Stimulated activated naive CD8-positive, alpha-beta T cell treated with anti-CD3 and anti-CD28 coated beads, Interleukin-15, Interleukin-2, amounts not matched to agents 100 ng/mL and 50 ng/mL, for 24 hours (primary cell): Measurements from ENCODE around the gene GRIP2.

ENCODE experiments used
- H3K27ac Mint-ChIP-seq: one replicate; pipeline ENCODE4 v1.8.0; 2021; ENCODE audit warnings: mild to moderate bottlenecking, mixed read lengths
- H3K27me3 Mint-ChIP-seq: one replicate; pipeline ENCODE4 v1.8.0; 2021; ENCODE audit warnings: mixed read lengths
- H3K36me3 Mint-ChIP-seq: one replicate; pipeline ENCODE4 v1.8.0; 2021; ENCODE audit warnings: low read depth, mixed read lengths
- H3K4me1 Mint-ChIP-seq: one replicate; pipeline ENCODE4 v1.8.0; 2021; ENCODE audit warnings: low read depth, mixed read lengths
- H3K4me3 Mint-ChIP-seq: one replicate; pipeline ENCODE4 v1.8.0; 2021; ENCODE audit warnings: mild to moderate bottlenecking, mixed read lengths
- H3K9me3 Mint-ChIP-seq: one replicate; pipeline ENCODE4 v1.8.0; 2021; ENCODE audit warnings: mixed read lengths

GRIP2 gene

DNA sequence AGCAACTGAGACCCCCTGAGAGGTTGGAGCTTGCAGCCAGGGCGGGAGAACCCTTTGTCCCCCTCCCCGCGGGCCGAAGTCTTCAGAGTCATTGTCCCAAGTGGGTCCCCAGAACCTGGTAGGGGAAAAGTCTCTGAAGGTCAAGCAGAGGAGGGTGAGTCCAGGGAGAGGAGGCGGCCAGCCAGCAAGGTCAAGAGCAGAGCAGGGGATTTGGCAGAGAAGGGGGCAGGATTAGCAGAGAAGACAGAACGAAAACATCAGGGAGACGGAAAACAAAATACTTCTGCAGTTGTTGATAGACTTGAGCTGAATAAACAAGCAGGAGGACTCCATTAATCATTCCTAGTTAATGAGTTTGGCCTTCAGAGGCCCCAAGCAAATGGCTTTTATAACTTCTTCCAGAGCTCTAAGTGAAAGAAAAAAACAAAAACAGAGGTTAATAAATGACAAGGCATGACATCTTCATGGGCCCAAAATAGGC lies 66.7 kb downstream of the GRIP2 start:
- Mint-ChIP-seq H3K36me3 (peaks cover 69% of the 10 kb centered on the region), H3K4me3 (no peak overlapping the region), H3K27ac (no peak overlapping the region), H3K27me3 (no peaks in the 10 kb centered on the region), H3K9me3 (no peaks in the 10 kb centered on the region), H3K4me1 (peaks cover 6% of the 10 kb centered on the region)

DNA sequence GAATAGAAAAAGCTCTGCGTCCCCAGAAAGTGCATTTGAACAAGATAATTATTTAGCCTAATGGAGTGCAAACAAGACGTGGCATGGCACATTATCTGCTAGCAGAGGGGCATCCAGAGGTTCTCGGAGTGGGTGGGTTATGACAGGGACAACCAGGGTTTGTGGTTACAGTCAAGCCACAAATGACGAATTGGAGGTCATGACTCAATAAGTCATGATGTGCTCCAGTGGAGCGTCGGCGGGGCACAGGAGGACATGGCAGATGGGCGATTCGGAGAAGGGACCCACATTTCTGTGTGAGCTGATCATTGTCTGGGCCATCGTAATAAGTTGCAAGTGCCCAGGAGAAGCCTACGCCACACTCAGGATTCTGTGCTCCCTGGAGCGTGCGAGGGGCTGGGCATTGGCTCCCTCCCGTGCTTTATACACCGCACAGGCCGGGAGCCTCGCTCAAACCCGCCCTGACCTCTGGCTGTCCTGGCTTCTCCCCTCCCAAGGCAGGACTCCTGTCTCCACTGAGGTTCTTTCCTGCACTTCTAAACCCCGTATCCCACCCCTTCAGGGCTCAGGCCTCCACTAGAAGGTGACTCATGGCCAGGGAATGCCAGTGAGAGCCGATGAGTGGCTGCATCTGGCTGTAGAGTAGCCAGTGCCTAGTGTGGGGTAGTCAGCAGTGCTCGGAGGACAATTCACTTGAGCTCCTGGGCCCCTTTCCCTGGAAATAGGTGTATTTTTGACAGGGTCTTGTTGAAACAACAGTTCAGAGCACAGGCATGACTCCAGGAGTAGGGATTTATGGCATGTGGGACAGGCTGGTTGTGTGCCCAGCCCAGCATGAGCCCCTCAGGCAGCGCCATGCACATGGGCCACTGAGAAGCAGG lies 67.4 kb downstream of the GRIP2 start:
- no peaks in the 10 kb centered on the region for H3K9me3 Mint-ChIP-seq
- no peaks in the 10 kb centered on the region for H3K27me3 Mint-ChIP-seq
- H3K27ac Mint-ChIP-seq: peak overlapping the region; percentile 55
- peaks cover 6% of the 10 kb centered on the region for H3K4me1 Mint-ChIP-seq
- H3K4me3 Mint-ChIP-seq: no peak overlapping the region
- H3K36me3 Mint-ChIP-seq: peaks cover 67% of the 10 kb centered on the region

GRCh38 chr3:14471690-14472089 lies 68.5 kb downstream of the GRIP2 start:
- Mint-ChIP-seq H3K36me3 (peaks cover 66% of the 10 kb centered on the region), H3K4me3 (no peak overlapping the region), H3K27me3 (no peaks in the 10 kb centered on the region), H3K27ac (no peak overlapping the region), H3K9me3 (no peaks in the 10 kb centered on the region), H3K4me1 (peaks cover 6% of the 10 kb centered on the region)

DNA sequence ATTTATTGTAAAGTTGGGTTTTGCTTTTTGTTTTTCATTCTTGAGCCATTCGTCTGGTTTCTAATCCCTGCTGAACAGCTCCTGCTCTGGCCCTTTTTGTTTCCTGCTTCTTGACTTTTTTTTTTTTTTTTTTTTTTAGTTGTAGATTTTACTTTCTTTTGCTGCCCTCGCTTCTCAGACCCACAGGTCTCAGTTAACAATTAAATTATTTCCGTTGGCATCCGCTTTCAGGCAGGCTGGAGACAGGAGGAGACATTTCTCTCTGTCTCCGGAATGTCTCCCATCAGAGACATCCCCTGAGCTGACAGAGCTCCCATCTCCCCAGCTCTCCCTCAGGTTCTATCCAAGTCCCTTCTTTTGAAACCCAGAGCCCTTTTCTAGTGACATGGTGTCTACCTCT lies 69.1 kb downstream of the GRIP2 start:
- Mint-ChIP-seq H3K36me3 (peaks cover 62% of the 10 kb centered on the region), H3K4me3 (no peak overlapping the region), H3K27me3 (no peaks in the 10 kb centered on the region), H3K27ac (no peak overlapping the region), H3K4me1 (peaks cover 6% of the 10 kb centered on the region), H3K9me3 (no peaks in the 10 kb centered on the region)

- peaks cover 60% of the 10 kb centered on the region for H3K36me3 Mint-ChIP-seq
- H3K4me3 Mint-ChIP-seq: no peak overlapping the region
- no peaks in the 10 kb centered on the region for H3K27me3 Mint-ChIP-seq
- H3K4me1 Mint-ChIP-seq: peaks cover 6% of the 10 kb centered on the region
- no peaks in the 10 kb centered on the region for H3K9me3 Mint-ChIP-seq
- no peak overlapping the region for H3K27ac Mint-ChIP-seq
Observed at GRCh38 chr3:14470461-14470860, 69.7 kb downstream of the GRIP2 start.

- H3K27ac Mint-ChIP-seq: no peak overlapping the region
- peaks cover 51% of the 10 kb centered on the region for H3K36me3 Mint-ChIP-seq
- H3K27me3 Mint-ChIP-seq: no peaks in the 10 kb centered on the region
Observed at GRCh38 chr3:14468621-14468981, 71.5 kb downstream of the GRIP2 start.

DNA sequence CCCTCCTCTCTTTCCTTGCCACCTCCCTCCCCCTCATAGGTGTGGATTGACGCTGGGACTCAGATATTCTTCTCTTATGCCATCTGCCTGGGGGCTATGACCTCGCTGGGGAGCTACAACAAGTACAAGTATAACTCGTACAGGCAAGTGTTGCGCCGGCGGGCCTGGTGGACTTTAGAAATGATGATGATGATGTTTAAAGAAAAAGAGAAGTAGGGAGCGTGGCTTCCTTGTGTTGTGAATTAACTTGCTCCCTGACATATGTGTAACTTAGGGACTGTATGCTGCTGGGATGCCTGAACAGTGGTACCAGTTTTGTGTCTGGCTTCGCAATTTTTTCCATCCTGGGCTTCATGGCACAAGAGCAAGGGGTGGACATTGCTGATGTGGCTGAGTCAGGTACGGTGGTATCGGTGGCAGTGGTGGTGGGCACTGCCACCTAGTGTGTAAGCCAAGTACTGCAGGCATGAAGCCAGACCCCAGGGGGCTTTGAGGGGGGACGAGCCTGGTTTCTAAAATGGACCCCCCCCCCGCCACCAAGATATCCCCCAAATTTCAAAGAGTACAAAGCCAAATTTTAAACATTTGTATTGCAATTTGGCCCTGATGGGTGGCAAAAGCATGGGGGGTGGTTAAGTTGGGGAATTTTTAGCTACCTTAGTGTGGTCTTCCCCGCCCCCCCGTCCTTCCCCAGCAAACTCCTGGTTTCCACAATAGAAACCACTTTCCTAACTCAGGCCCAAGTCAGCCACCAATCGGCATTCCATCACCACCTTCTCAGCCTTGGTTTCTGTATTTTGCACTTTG lies 72.1 kb downstream of the GRIP2 start:
- Mint-ChIP-seq H3K27me3 (no peaks in the 10 kb centered on the region), H3K4me1 (peaks cover 8% of the 10 kb centered on the region), H3K4me3 (no peak overlapping the region), H3K36me3 (peaks cover 49% of the 10 kb centered on the region), H3K9me3 (no peaks in the 10 kb centered on the region), H3K27ac (peak overlapping the region; percentile 51)

More at GRCh38 chr3:14468621-14468981, 71.5 kb downstream of the GRIP2 start:
- Mint-ChIP-seq H3K9me3 (no peaks in the 10 kb centered on the region), H3K4me1 (peaks cover 6% of the 10 kb centered on the region), H3K4me3 (no peak overlapping the region)

DNA sequence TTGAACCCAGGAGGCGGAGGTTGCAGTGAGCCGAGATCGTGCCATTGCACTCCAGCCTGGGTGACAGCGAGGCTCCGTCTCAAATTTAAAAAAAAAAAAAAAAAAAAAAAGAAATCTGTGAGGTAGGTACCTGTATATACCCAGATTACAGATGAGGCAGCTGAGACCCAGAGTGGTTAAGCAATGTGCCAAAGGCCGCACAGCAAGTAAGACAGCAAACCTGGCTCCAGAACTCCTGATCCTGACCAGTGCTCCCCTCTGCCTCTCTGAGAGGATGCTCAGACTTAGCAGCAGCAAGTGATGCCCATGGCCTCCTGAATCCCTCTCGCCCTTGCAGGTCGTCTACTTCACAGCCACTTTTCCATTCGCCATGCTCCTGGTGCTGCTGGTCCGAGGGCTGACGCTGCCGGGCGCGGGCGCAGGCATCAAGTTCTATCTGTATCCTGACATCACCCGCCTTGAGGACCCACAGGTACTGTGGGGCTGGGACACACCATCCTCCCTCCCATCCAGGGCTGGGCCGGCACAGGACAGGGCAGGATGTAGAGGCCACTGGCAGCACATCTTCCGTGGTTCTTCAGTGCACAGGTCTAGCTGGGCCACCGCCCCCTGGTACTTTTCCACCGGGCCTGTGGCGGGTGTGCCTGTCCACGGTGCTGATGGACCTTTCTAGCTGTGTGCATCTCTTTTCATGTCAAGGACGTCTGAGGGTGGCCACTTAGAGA lies 73.8 kb downstream of the GRIP2 start:
- peaks cover 17% of the 10 kb centered on the region for H3K4me1 Mint-ChIP-seq
- H3K27me3 Mint-ChIP-seq: no peaks in the 10 kb centered on the region
- peaks cover 50% of the 10 kb centered on the region for H3K36me3 Mint-ChIP-seq
- no peak overlapping the region for H3K27ac Mint-ChIP-seq
- H3K9me3 Mint-ChIP-seq: no peaks in the 10 kb centered on the region
- no peak overlapping the region for H3K4me3 Mint-ChIP-seq

DNA sequence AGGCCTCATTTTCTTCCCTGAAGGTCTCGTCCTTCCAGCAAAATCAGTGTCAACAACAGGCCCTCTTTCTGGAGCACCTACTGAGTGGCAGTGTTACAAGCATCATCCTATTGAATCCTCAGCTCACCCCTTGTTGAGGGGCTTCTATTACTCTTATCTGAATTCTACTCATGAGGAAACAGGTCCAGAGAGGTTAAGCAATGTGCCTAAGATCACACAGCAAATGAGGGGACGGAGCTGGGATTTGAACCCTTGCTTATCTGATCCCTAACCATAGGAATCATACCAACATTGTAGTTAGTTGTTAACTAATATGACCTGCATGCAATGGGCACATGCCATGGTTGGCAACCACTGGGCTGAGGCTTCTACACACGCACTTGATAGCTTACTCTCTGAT lies 74.7 kb downstream of the GRIP2 start:
- H3K36me3 Mint-ChIP-seq: peaks cover 50% of the 10 kb centered on the region
- H3K27ac Mint-ChIP-seq: no peak overlapping the region

GRCh38 chr3:14464521-14464920 lies 75.6 kb downstream of the GRIP2 start:
- no peak overlapping the region for H3K4me3 Mint-ChIP-seq
- H3K27me3 Mint-ChIP-seq: no peaks in the 10 kb centered on the region
- H3K4me1 Mint-ChIP-seq: peaks cover 23% of the 10 kb centered on the region
- H3K36me3 Mint-ChIP-seq: peaks cover 49% of the 10 kb centered on the region
- H3K9me3 Mint-ChIP-seq: no peaks in the 10 kb centered on the region
- H3K27ac Mint-ChIP-seq: no peak overlapping the region

More for the DNA sequence above, 74.7 kb downstream of the GRIP2 start:
- peaks cover 23% of the 10 kb centered on the region for H3K4me1 Mint-ChIP-seq
- H3K9me3 Mint-ChIP-seq: no peaks in the 10 kb centered on the region
- H3K4me3 Mint-ChIP-seq: no peak overlapping the region
- H3K27me3 Mint-ChIP-seq: no peaks in the 10 kb centered on the region

DNA sequence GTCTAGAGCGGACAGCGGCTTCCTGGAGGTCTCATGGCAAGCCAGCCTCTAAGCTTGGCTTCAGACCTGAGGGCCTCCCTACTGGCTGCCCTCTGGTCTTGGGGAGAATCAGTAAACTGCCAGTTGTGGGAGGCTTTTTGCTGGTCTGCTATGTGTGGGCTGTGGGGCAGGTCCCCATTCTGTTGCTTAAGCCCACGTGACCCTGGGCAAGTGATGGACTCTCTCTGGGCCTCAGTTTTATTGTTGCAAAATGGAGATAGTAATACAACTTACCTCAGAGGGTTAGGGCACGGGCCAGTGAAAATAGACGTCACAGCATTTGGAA lies 76.0 kb downstream of the GRIP2 start:
- H3K36me3 Mint-ChIP-seq: peaks cover 51% of the 10 kb centered on the region
- no peak overlapping the region for H3K4me3 Mint-ChIP-seq
- no peaks in the 10 kb centered on the region for H3K27me3 Mint-ChIP-seq

DNA sequence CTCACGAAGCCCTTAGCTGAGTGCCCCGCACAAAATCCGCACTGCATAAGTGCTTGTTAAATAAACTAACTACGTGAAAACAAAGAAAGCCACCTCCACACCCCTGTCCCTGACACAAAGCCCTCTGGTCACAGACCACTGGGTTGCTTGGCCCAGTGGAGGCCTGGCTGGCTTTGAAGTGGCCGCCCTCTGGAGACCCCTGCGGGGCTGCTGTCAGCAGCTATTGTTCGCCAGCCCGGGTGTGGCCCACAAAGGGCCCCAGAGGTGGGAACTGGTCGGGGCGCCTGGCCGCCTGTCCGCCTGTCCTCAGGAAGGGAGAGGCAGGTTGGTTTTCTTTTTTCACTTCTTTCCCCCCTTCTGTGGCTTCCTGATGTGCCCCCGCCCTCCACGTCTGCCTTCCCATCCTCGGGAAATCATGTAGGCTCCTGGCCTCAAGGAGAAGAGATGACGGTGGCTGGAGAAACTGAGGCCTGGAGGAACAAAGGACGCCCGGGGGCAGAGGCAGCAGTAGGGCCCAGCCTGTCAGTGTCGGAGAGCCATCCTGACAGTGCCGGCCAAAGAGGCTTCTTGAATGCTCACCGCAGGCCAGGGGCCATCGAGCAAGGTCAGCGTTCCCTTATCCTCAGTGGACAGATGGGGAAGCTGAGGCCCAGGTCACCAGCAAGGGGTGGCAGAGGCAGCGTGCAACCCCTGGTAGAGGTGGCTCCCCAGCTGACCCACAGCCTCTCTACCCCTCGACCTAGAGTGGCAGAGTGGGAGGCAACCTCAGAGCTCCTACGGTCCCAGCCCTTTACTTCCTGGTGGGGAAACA lies 76.6 kb downstream of the GRIP2 start:
- peaks cover 57% of the 10 kb centered on the region for H3K36me3 Mint-ChIP-seq
- no peaks in the 10 kb centered on the region for H3K9me3 Mint-ChIP-seq
- H3K4me1 Mint-ChIP-seq: peaks cover 31% of the 10 kb centered on the region
- H3K4me3 Mint-ChIP-seq: no peak overlapping the region
- no peaks in the 10 kb centered on the region for H3K27me3 Mint-ChIP-seq
- peak overlapping the region; percentile 22 for H3K27ac Mint-ChIP-seq

More for the DNA sequence above, 76.0 kb downstream of the GRIP2 start:
- Mint-ChIP-seq H3K27ac (no peak overlapping the region), H3K4me1 (peaks cover 25% of the 10 kb centered on the region), H3K9me3 (no peaks in the 10 kb centered on the region)

GRCh38 chr3:14462738-14463137 lies 77.4 kb downstream of the GRIP2 start:
- no peaks in the 10 kb centered on the region for H3K27me3 Mint-ChIP-seq
- peaks cover 60% of the 10 kb centered on the region for H3K36me3 Mint-ChIP-seq
- no peak overlapping the region for H3K4me3 Mint-ChIP-seq
- no peaks in the 10 kb centered on the region for H3K9me3 Mint-ChIP-seq
- H3K27ac Mint-ChIP-seq: peak overlapping the region; percentile 83
- H3K4me1 Mint-ChIP-seq: peaks cover 39% of the 10 kb centered on the region

DNA sequence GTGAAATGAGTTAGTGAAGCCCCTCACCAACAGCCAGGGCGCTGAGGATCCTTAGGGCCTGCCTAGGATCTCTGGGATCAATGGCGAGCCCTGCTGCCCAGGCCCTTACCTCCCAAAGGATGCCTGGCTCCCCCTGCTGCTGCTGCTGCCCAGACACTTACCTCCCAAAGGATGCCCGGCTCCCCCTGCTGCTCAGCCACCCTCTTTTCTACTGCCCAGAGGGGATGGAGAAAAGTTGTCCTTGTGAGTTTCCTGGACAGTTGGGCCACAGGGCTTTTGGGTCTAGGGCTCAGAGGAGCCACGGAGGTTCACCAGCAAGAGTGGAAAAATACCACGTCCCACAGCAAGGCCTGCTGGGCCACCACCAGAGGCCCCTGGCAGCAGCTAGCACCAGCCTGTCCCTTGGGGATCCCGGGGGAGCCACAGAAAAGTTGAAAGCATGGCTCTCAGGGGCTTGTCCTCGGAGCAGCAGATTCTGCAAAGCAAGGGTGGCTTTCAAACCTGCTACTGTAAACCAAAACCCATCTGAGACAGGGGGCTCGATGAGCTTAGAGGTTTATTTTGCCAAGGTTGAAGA lies 78.3 kb downstream of the GRIP2 start:
- H3K27me3 Mint-ChIP-seq: no peaks in the 10 kb centered on the region
- peaks cover 39% of the 10 kb centered on the region for H3K4me1 Mint-ChIP-seq
- H3K9me3 Mint-ChIP-seq: no peaks in the 10 kb centered on the region
- H3K4me3 Mint-ChIP-seq: no peak overlapping the region
- H3K36me3 Mint-ChIP-seq: peaks cover 60% of the 10 kb centered on the region
- peak overlapping the region; percentile 83 for H3K27ac Mint-ChIP-seq
